A549 (cell line): Measurements from ENCODE around the gene TRIO. TPM values are rescaled to one million over a fixed set of nuclear protein-coding genes. Genes with fewer than 3 reads are reported as not detected.

ENCODE experiments used
- ATAC-seq, 2 experiments: fragments of 200-7000 bp in 1 of 2; fragments of >200 bp in 1 of 2; cut with Nextera tagmentation in 1 of 2; cut with Tn5 transposase in 1 of 2; 3 replicates each; pipeline versions ENCODE4 v1.8.0 to v1.9.1; 2018 to 2020; ENCODE audit warnings: mild to moderate bottlenecking in 1 of 2, moderate library complexity in 1 of 2
- CTCF ChIA-PET: fragments of 300-600 bp; sonication (Branson Sonifier 250); formaldehyde crosslinking; extraction: SDS; loops from one replicate; lab custom pipeline; 2021; ENCODE audit warnings: antibody characterized with exemption, inconsistent platforms; lab: Yijun Ruan, JAX
- POLR2A ChIA-PET: fragments of 350-600 bp; formaldehyde crosslinking; extraction: SDS; loops from one replicate; lab custom pipeline; 2021; ENCODE audit warnings: antibody characterized with exemption, inconsistent platforms; lab: Yijun Ruan, JAX
- DNase-seq, 2 experiments: peaks; one replicate each; pipeline versions ENCODE4 v3.0.0 to v3.0.0-alpha.2; 2011 to 2016; ENCODE audit warnings: low read depth in 1 of 2, low spot score in 1 of 2
- FAIRE-seq: peaks from 2 replicates; lab custom pipeline; 2011; peaks lifted over from hg19 to GRCh38; lab: Jason Lieb, UNC
- H3K27ac ChIP-seq, 2 experiments: fragments of >200 bp; sonication (Bioruptor Twin); formaldehyde crosslinking; 3 replicates each; pipeline ENCODE4 v1.5.1; 2016 to 2017
- H3K4me1 ChIP-seq: fragments of >200 bp; sonication (Bioruptor Twin); formaldehyde crosslinking; 3 replicates; pipeline ENCODE4 v1.6.1; 2016
- H3K4me2 ChIP-seq: fragments of >200 bp; sonication (Bioruptor Twin); formaldehyde crosslinking; 3 replicates; pipeline ENCODE4 v1.6.1; 2016
- H3K4me3 ChIP-seq: fragments of >200 bp; sonication (Bioruptor Twin); formaldehyde crosslinking; 3 replicates; pipeline ENCODE4 v1.5.1; 2016
- H3K9me3 ChIP-seq: fragments of >200 bp; sonication (Bioruptor Twin); formaldehyde crosslinking; 3 replicates; pipeline ENCODE4 v1.6.1; 2016
- BHLHE40 ChIP-seq: IDR thresholded peaks from 2 replicates; pipeline ENCODE4 v1.6.1; 2012; ENCODE audit warnings: low read depth, low read length, inconsistent platforms
- ELK1 ChIP-seq: fragments of 150-350 bp; IDR thresholded peaks from 2 replicates; pipeline ENCODE4 v1.6.1; 2014; ENCODE audit warnings: low read depth, mild to moderate bottlenecking, low read length
- EP300 ChIP-seq, 2 experiments: fragments of >200 bp; sonication (Bioruptor Twin); formaldehyde crosslinking; IDR thresholded peaks; 2 replicates in 1 of 2; 3 replicates in 1 of 2; pipeline ENCODE4 v1.6.1; 2016 to 2017
- ESRRA ChIP-seq: fragments of 150-350 bp; IDR thresholded peaks from 2 replicates; pipeline ENCODE4 v1.6.1; 2014; ENCODE audit warnings: mild to moderate bottlenecking, low read length, borderline replicate concordance
- FOXS1 ChIP-seq: fragments of 250-450 bp; sonication (Bioruptor Pico); IDR thresholded peaks from 2 replicates; pipeline ENCODE4 v1.5.0; 2020; ENCODE audit warnings: mild to moderate bottlenecking, moderate library complexity
- GATA3 ChIP-seq: IDR thresholded peaks from 2 replicates; pipeline ENCODE4 v1.6.1; 2012; ENCODE audit warnings: borderline replicate concordance
- HOXA7 ChIP-seq: fragments of 250-450 bp; sonication (Bioruptor Pico); IDR thresholded peaks from 2 replicates; pipeline ENCODE4 v1.5.0; 2020; ENCODE audit warnings: mild to moderate bottlenecking, moderate library complexity
- HOXB13 ChIP-seq: fragments of 250-450 bp; sonication (Bioruptor Pico); IDR thresholded peaks from 2 replicates; pipeline ENCODE4 v1.5.0; 2020; ENCODE audit warnings: low read depth, mild to moderate bottlenecking, moderate library complexity
- HOXB5 ChIP-seq: fragments of 250-450 bp; sonication (Bioruptor Pico); IDR thresholded peaks from 2 replicates; pipeline ENCODE4 v1.5.0; 2020; ENCODE audit warnings: mild to moderate bottlenecking, moderate library complexity
- JUN ChIP-seq, 2 experiments: fragments of >200 bp; sonication (Bioruptor Twin); formaldehyde crosslinking; IDR thresholded peaks; 2 replicates in 1 of 2; 3 replicates in 1 of 2; pipeline ENCODE4 v1.6.1; 2016 to 2017
- KDM1A ChIP-seq: fragments of 200-600 bp; sonication (generic); IDR thresholded peaks from 2 replicates; pipeline ENCODE4 v1.6.1; 2016; ENCODE audit warnings: low read depth, mild to moderate bottlenecking
- MYC ChIP-seq: IDR thresholded peaks from 2 replicates; pipeline ENCODE4 v1.6.1; 2012; ENCODE audit warnings: mild to moderate bottlenecking, inconsistent platforms, low read length, improper control_type of control experiment, borderline replicate concordance
- NR3C1 ChIP-seq: fragments of >200 bp; sonication (Bioruptor Twin); formaldehyde crosslinking; IDR thresholded peaks from 3 replicates; pipeline ENCODE4 v1.6.1; 2017
- PBX3 ChIP-seq: IDR thresholded peaks from 2 replicates; pipeline ENCODE4 v1.6.1; 2012
- PHF8 ChIP-seq: fragments of 200-600 bp; sonication (generic); IDR thresholded peaks from 2 replicates; pipeline ENCODE4 v1.6.1; 2016; ENCODE audit warnings: low read depth, mild to moderate bottlenecking, antibody characterized with exemption, moderate library complexity, borderline replicate concordance
- RARB ChIP-seq: fragments of 250-450 bp; sonication (Bioruptor Pico); IDR thresholded peaks from 2 replicates; pipeline ENCODE4 v1.8.0; 2021; ENCODE audit warnings: mild to moderate bottlenecking, moderate library complexity
- RNF2 ChIP-seq: fragments of 200-600 bp; sonication (generic); IDR thresholded peaks from 2 replicates; pipeline ENCODE4 v1.6.1; 2016; ENCODE audit warnings: low read depth, mild to moderate bottlenecking, antibody characterized with exemption, moderate library complexity, borderline replicate concordance
- SMC3 ChIP-seq: fragments of >200 bp; sonication (Bioruptor Twin); formaldehyde crosslinking; IDR thresholded peaks from 3 replicates; pipeline ENCODE4 v1.6.1; 2018; ENCODE audit warnings: inconsistent platforms
- SREBF2 ChIP-seq: fragments of 450-650 bp; IDR thresholded peaks from 2 replicates; pipeline ENCODE4 v1.6.1; 2014; ENCODE audit warnings: mild to moderate bottlenecking, moderate library complexity
- TFCP2L1 ChIP-seq: fragments of 250-450 bp; sonication (Bioruptor Pico); IDR thresholded peaks from 2 replicates; pipeline ENCODE4 v1.5.0; 2021; ENCODE audit warnings: mild to moderate bottlenecking
- USF2 ChIP-seq: fragments of 450-650 bp; IDR thresholded peaks from 2 replicates; pipeline ENCODE4 v1.6.1; 2014; ENCODE audit warnings: antibody characterized with exemption
- ZNF302 ChIP-seq: fragments of 250-450 bp; sonication (Bioruptor Pico); IDR thresholded peaks from 2 replicates; pipeline ENCODE4 v1.9.0; 2021; ENCODE audit warnings: inconsistent platforms, mild to moderate bottlenecking, moderate library complexity
- WGBS: methylation state at CpG from one replicate; pipeline ENCODE4 v1.1.6; 2017; ENCODE audit errors: missing lambda C conversion rate; 5-methylcytosine and 5-hydroxymethylcytosine counted together
- polyA plus RNA-seq, 4 experiments: library from polyadenylated mRNA; depleted of rRNA in 3 of 4; stranded (reverse); fragments of >200 nt; fragmentation: RNase III in 1 of 4; extraction: RNeasy Plus Mini Kit Qiagen cat#74134 plus additional on column Dnase treatment in 1 of 4; gene quantifications; 2 replicates in 3 of 4; 3 replicates in 1 of 4; pipeline ENCODE4 v1.2.3, GENCODE V29; 2011 to 2017

Gene TRIO
- polyA plus RNA-seq, 2 of the 4 experiments (the other 2 are of a cell fraction), result 47.5 to 79.0 TPM

GRCh38 chr5:14254686-14255085 lies 111.5 kb downstream of the TRIO start:
- ATAC-seq, result no peak
- H3K4me3 ChIP-seq, result no peak overlapping the region
- no peak overlapping the region for H3K4me2 ChIP-seq
- no peak overlapping the region for H3K27ac ChIP-seq
- ChIA-PET CTCF (no interaction called here), POLR2A (no interaction called here)
- H3K4me1 ChIP-seq, result peaks cover 24% of the 10 kb centered on the region; the same call in 2 of the 3 replicates
- H3K9me3 ChIP-seq, result peaks cover 42% of the 10 kb centered on the region
- no peak for FAIRE-seq
- WGBS, result 87% methylated on average over 2 of the region's 2 CpGs
- TF ChIP-seq RNF2, result no peak
- no peak for TF ChIP-seq PHF8
- TF ChIP-seq ZNF302 (CRISPR knock-in tag), result no peak
- no peak for TF ChIP-seq GATA3
- TF ChIP-seq KDM1A, result no peak
- TF ChIP-seq SREBF2, result no peak
- no peak for TF ChIP-seq HOXB5
- TF ChIP-seq SMC3, result no peak
- no peak for TF ChIP-seq EP300 (IDR thresholded peaks at IDR 0.05)
- no peak for TF ChIP-seq RARB
- TF ChIP-seq TFCP2L1 (CRISPR knock-in tag), result no peak
- TF ChIP-seq JUN (IDR thresholded peaks at IDR 0.05), result no peak
- no peak for TF ChIP-seq BHLHE40
- DNase-seq, result no peak

- Histone ChIP-seq H3K27ac (no peak overlapping the region), H3K9me3 (peaks cover 42% of the 10 kb centered on the region), H3K4me2 (no peak overlapping the region), H3K4me1 (peaks cover 21% of the 10 kb centered on the region; the same call in 2 of the 3 replicates), H3K4me3 (no peak overlapping the region)
- TF ChIP-seq ESRRA (no peak), HOXB5 (no peak), PBX3 (no peak), NR3C1 (no peak), EP300 (IDR thresholded peaks at IDR 0.05) (no peak), PHF8 (no peak), ELK1 (no peak), USF2 (no peak), TFCP2L1 (CRISPR knock-in tag) (no peak), HOXA7 (CRISPR knock-in tag) (no peak), MYC (no peak), HOXB13 (CRISPR knock-in tag) (no peak), FOXS1 (CRISPR knock-in tag) (no peak)
- no peak for ATAC-seq
- CTCF ChIA-PET, result no interaction called here
- POLR2A ChIA-PET, result no interaction called here
- no peak for FAIRE-seq
- WGBS, result 90% methylated on average over 5 of the region's 5 CpGs
- DNase-seq, result peak in 1 of 2 experiments; percentile 20
Observed at GRCh38 chr5:14256026-14256690, 113.0 kb downstream of the TRIO start.
